HEK293T (cell line): ENCODE measurements around the gene SRF.

ENCODE experiments used
- ARNT ChIP-seq: fragments of 450-650 bp; IDR thresholded peaks from 2 replicates; pipeline ENCODE4 v1.6.1; 2017; ENCODE audit warnings: mild to moderate bottlenecking
- BHLHE40 ChIP-seq: fragments of 450-650 bp; IDR thresholded peaks from 2 replicates; pipeline ENCODE4 v1.6.1; 2016; ENCODE audit warnings: mild to moderate bottlenecking, moderate library complexity, borderline replicate concordance
- ELF4 ChIP-seq: fragments of 450-650 bp; IDR thresholded peaks from 2 replicates; pipeline ENCODE4 v1.6.1; 2017; ENCODE audit warnings: antibody characterized with exemption
- FOXA1 ChIP-seq: fragments of 450-650 bp; IDR thresholded peaks from 2 replicates; pipeline ENCODE4 v1.6.1; 2016; ENCODE audit warnings: mild to moderate bottlenecking
- FOXK2 ChIP-seq: fragments of 450-650 bp; IDR thresholded peaks from 2 replicates; pipeline ENCODE4 v1.6.1; 2016; ENCODE audit warnings: mild to moderate bottlenecking
- FOXM1 ChIP-seq: fragments of 450-650 bp; IDR thresholded peaks from 2 replicates; pipeline ENCODE4 v1.6.1; 2017; ENCODE audit warnings: mild to moderate bottlenecking, borderline replicate concordance
- LEF1 ChIP-seq: fragments of 450-650 bp; IDR thresholded peaks from 2 replicates; pipeline ENCODE4 v1.6.1; 2017; ENCODE audit warnings: mild to moderate bottlenecking, borderline replicate concordance
- NFRKB ChIP-seq: fragments of 450-650 bp; IDR thresholded peaks from 2 replicates; pipeline ENCODE4 v1.6.1; 2016; ENCODE audit warnings: mild to moderate bottlenecking, moderate library complexity
- SP1 ChIP-seq: fragments of 450-650 bp; IDR thresholded peaks from 2 replicates; pipeline ENCODE4 v1.6.1; 2017
- SUZ12 ChIP-seq: fragments of 450-650 bp; IDR thresholded peaks from 2 replicates; pipeline ENCODE4 v1.6.1; 2016; ENCODE audit warnings: mild to moderate bottlenecking
- TARDBP ChIP-seq: fragments of 450-650 bp; IDR thresholded peaks from 2 replicates; pipeline ENCODE4 v1.6.1; 2016
- ZNF384 ChIP-seq: fragments of 450-650 bp; IDR thresholded peaks from 2 replicates; pipeline ENCODE4 v1.6.1; 2016

DNA sequence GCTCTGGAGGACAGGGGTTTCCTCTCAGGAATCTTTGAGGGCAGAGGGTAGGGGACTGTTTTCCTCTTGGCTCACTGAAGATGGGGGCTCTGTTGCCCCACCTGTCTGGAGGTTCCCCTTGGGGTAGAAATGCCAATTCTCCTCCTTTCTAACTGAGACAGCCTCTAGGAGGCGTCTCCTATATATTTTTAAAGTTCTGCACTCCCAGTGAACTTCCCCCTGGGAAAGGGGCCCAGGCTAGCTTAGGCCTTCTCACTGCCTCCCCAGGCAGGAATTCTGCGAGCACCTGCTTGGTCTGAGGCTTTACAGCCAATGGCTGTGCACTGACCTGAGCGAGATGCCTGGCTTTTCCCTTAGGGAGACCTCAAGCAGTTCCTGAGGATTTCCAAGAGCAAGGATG lies 24.8 kb upstream of the SRF start:
- no peak for TF ChIP-seq SP1
- TF ChIP-seq ZNF384: no peak
- TF ChIP-seq ARNT: no peak
- TF ChIP-seq FOXA1: no peak
- no peak for TF ChIP-seq SUZ12
- TF ChIP-seq LEF1: no peak
- TF ChIP-seq ELF4: no peak
- no peak for TF ChIP-seq NFRKB
- no peak for TF ChIP-seq BHLHE40
- no peak for TF ChIP-seq FOXM1
- TF ChIP-seq FOXK2: no peak
- TF ChIP-seq TARDBP: no peak
